ENCODE results near the gene YKT6.

DNA sequence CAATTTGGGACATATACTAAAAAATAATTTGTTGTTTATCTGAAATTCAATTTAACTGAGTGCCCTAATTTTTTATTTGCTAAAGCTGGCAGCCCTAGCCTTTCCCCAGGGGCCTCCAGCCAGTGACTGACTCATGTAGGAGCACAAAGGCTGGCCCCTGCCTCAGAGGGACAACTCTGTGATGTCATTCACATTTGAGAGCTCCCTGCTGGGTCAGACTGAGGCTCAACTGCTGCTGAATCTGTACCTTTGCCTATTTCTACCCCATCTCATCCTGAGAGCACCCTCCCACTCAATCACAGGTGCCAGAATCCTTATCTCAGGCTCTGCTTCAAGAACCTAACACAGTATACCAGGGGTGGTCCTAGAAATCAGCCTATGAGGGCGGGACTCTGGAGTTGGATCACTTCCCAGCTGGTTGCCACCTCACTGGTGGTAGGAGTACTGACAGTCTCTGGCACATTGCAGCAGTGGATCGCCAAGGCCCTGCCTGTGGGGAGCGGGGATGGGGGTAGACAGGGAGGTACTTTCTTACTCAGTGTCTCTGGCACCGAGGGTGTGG is 23.1 kb upstream of the YKT6 start:
- TF ChIP-seq EZH2phosphoT487 (IDR thresholded peaks at IDR 0.05; ENCODE audit: low read depth), result no peak
- TF ChIP-seq, protein P1, sequence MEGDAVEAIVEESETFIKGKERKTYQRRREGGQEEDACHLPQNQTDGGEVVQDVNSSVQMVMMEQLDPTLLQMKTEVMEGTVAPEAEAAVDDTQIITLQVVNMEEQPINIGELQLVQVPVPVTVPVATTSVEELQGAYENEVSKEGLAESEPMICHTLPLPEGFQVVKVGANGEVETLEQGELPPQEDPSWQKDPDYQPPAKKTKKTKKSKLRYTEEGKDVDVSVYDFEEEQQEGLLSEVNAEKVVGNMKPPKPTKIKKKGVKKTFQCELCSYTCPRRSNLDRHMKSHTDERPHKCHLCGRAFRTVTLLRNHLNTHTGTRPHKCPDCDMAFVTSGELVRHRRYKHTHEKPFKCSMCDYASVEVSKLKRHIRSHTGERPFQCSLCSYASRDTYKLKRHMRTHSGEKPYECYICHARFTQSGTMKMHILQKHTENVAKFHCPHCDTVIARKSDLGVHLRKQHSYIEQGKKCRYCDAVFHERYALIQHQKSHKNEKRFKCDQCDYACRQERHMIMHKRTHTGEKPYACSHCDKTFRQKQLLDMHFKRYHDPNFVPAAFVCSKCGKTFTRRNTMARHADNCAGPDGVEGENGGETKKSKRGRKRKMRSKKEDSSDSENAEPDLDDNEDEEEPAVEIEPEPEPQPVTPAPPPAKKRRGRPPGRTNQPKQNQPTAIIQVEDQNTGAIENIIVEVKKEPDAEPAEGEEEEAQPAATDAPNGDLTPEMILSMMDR (IDR thresholded peaks at IDR 0.05; ENCODE audit: low read depth, low read length), result no peak
